DMS114 treated with DMSO at 0.1 percent for 48 hours (cell line): ENCODE measurements around the gene GRID1.

Experiments
- DNase-seq: peaks from one replicate; lab custom pipeline; 2025; ENCODE audit not compliant: unreplicated experiment; lab: John Stamatoyannopoulos, UW

The GRID1 gene

GRCh38 chr10:85614566-85614965, 752.0 kb downstream of the GRID1 start:
- DNase-seq = no peak

DNA sequence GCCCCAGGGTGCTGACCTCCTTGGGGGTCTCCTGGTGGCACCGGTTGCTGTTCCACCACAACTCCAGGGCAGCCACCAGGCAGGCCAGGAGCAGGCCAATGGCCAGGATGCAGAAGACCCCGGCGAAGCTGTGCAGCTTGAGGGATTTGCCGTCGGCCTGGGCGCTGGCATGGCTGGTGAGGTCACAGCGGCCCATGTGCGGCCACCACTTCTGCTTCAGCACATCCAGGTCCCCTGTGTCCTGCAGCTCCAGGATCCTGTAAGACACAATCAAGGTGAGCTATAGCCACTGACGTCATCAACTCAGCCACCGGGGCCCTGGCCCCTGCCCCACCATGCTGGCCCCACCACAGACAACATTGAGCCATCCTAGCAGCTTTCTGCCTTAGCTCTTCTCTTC, 753.2 kb downstream of the GRID1 start:
- no peak for DNase-seq

GRCh38 chr10:85612833-85613232, 753.8 kb downstream of the GRID1 start:
- no peak for DNase-seq

- DNase-seq = no peak
Measured at GRCh38 chr10:85612378-85612775, 754.2 kb downstream of the GRID1 start.

- no peak for DNase-seq
Measured at GRCh38 chr10:85611746-85612377, 754.7 kb downstream of the GRID1 start.

- no peak for DNase-seq
Measured at GRCh38 chr10:85611093-85611740, 755.4 kb downstream of the GRID1 start.

- DNase-seq = no peak
Measured at GRCh38 chr10:85610381-85611092, 756.1 kb downstream of the GRID1 start.

- DNase-seq = no peak
Measured at GRCh38 chr10:85609509-85609908, 757.1 kb downstream of the GRID1 start.

DNA sequence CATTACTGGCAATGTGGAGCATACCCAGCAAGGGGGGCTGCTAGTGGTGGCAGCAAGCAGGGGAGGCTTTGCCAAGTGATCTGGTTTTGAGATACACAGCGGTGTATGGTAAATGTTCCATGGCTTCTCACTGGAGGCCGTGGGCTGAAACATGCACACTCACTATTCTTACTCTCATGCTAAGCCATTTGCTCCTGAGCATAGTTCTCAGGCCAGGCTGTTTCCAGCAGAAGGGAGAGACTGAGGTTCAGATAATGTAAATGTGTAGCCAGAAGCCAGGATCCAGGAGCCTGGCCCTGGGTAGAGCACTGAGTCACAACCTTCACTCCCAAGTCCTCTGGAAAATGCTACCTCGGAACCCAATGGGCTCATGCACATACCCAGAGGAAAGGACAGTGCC, 757.9 kb downstream of the GRID1 start:
- DNase-seq = no peak

DNA sequence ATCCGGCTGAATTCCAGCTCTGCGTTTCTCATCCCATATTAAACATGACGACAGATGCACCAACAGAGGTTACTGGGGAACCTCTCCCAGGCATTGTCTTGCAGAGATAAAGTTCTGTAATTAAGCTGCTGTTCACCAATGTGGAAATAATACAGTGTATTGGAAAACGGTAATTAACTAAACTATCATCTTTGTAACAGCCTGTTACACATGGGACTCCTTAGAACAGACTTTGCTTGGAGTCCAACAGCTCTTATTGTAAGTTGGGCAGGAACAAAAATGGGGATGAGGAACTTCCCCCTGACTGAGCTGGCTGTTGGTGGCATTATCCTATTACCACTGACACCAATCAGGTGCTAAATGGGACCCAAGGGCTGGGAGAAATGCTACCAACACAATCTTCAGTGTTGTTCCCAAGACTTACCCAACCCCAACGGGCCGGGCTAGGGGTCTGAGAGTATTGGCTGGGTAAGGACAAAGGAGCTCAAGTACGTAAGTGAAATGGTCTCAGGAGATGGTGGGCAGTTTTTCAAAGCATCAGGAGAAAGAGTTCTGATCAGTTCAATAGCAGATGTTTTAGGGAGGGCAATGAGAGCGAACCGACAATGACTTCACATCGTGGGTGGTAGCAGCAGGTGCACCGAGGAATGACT, 759.4 kb downstream of the GRID1 start:
- no peak for DNase-seq

GRCh38 chr10:85606401-85606800, 760.2 kb downstream of the GRID1 start:
- DNase-seq = no peak

- no peak for DNase-seq
Measured at GRCh38 chr10:85604884-85605283, 761.7 kb downstream of the GRID1 start.

DNA sequence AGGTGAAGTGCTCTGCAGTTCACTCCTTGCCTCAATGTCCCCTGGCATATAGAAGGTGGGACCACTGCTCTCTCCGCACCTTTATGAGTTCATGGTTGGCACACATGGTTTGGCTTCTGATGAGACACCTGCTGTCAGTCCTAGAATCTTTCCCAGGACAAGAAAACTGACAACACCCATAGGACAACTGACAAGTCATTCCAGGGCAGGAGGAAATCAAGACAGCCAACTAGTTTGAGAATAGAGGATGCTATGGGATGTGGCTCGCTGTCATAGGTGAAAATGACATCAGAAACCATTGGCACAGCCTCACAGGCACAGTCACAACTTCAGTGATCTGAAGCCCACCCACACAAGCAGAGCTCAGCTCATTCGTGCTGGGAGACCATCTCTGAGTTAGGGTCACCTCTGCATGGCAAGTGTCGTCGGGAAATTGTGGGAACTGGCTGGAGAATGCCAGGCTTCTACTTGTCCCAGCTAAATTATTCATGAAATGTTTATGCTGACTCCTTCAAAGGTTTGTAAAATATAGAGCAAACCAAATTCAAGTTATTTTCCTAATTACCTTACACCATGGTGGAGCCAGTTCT, 762.4 kb downstream of the GRID1 start:
- DNase-seq = no peak

GRCh38 chr10:85603151-85603940, 763.2 kb downstream of the GRID1 start:
- DNase-seq = no peak

- no peak for DNase-seq
Measured at GRCh38 chr10:85602713-85603112, 763.9 kb downstream of the GRID1 start.

GRCh38 chr10:85602306-85602705, 764.3 kb downstream of the GRID1 start:
- no peak for DNase-seq

DNA sequence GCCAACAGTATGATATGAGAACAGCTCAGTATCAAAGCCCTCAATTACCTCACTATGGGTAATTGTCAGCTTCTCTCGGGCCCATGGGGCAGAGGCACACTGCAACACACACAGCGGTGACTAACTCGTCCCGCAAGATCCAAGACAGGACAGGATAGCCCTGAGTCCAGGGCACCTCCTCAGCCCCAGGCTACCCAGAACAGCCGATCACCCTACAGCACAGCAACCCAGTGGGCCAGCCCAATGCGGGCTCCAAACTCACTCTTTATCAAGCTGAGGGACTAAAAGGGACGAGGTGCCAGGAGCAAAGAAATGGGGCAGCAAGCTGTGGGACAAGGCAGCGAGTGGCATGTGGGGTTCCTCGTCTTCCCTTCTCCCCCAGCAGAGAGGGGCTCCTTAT, 765.1 kb downstream of the GRID1 start:
- DNase-seq = no peak

DNA sequence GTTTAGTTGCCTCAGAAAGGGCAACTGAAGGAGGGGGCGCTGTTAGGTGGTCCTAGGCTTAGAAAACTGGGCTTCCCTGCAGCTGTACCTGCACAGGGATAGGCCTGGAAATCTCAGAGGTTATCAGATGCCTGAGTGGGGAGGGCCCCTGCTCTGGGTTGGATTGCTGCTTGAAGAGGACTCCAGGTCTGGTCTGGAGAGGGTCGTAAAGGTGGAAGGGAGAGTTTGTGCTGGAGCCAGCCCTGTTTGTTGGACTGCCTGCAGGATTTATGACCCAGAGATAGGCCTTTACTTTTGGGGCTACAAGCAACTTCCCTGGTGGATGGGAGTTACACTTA, 765.9 kb downstream of the GRID1 start:
- no peak for DNase-seq

DNA sequence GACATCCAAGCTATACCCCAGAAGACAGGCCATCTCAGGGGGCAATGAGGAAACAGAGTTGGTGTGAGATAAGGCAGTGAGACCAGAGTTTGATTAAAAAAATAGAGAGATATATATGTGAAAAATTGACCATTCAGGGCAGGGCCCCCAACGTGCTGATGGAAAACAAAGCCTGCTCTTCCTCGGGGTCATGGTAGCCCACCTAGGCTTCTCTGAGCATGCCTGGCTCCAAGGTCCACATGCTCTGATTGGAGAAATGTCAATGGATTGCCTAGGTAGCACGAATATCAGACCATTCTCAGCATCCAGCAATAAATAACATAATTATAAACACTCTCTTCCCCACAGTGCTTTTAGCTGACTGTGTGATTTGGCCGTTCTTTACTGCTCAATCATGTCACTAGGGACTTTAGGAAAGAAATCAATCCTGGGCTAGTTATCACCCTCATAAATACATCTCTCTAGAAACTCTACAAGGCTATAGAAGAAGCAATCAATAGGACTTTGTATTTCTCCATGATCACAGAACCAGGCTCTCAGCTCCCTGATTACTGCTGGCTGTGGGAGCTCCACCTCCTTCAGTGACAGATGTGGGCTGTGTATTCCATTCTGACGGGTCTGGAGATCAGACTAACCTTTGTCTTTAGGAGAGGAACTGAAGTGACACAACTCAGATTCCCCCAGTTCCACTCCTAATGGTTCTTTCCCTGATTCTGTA, 766.4 kb downstream of the GRID1 start:
- no peak for DNase-seq

DNA sequence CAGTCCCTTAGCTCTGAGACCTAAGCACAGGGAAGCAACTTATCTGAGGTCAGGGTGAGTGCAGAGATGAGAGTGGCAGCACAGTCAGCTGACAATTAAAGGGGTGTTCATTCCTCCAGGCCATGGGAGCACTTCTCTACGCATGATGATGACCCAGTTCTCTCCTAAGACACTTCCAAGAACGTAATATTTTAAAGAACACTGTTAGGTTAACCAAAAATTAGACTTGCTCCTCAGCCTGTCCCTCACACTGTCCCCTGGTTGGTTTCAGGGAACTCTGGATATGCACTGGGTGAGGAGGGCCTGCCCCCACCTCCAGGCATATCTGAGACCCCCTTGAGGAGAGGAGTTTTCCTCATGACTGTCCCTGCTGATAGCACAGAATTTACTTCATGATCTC, 767.5 kb downstream of the GRID1 start:
- DNase-seq = no peak
